Activated CD4-positive, alpha-beta T cell treated with anti-CD3 and anti-CD28 coated beads, Interleukin-2, amount 10 ng/mL, durations not matched to agents 7 days and 5 days (primary cell): Measurements from ENCODE around the gene SYT14. TPM values are rescaled to one million over a fixed set of nuclear protein-coding genes. Genes with fewer than 3 reads are reported as not detected.

ENCODE experiments used
- CTCF ChIA-PET: fragments of 350-600 bp; sonication (Branson Sonifier 250); formaldehyde crosslinking; loops from one replicate; lab custom pipeline; 2021; ENCODE audit warnings: antibody characterized with exemption; lab: Charles Lee
- POLR2A ChIA-PET: fragments of 350-600 bp; sonication (Branson Sonifier 250); formaldehyde crosslinking; loops from one replicate; lab custom pipeline; 2021; ENCODE audit warnings: antibody characterized with exemption; lab: Charles Lee
- DNase-seq: peaks from one replicate; pipeline ENCODE4 v3.0.0-alpha.2; 2020
- H3K27ac Mint-ChIP-seq: one replicate; pipeline ENCODE4 v1.8.0; 2021; ENCODE audit warnings: mild to moderate bottlenecking, moderate library complexity, mixed read lengths
- H3K27me3 Mint-ChIP-seq: one replicate; pipeline ENCODE4 v1.8.0; 2021; ENCODE audit warnings: mixed read lengths
- H3K36me3 Mint-ChIP-seq: one replicate; pipeline ENCODE4 v1.8.0; 2021; ENCODE audit warnings: low read depth, mixed read lengths
- H3K4me1 Mint-ChIP-seq: one replicate; pipeline ENCODE4 v1.8.0; 2021; ENCODE audit warnings: mixed read lengths
- H3K4me3 Mint-ChIP-seq: one replicate; pipeline ENCODE4 v1.8.0; 2021; ENCODE audit warnings: mild to moderate bottlenecking, moderate library complexity, mixed read lengths
- H3K9me3 Mint-ChIP-seq: one replicate; pipeline ENCODE4 v1.8.0; 2021; ENCODE audit warnings: mixed read lengths
- total RNA-seq, 2 experiments: library from RNA; stranded (reverse); gene quantifications; one replicate each; pipeline ENCODE4 v1.2.3, GENCODE V29; 2021

Gene SYT14
- total RNA-seq, 2 experiments from 2014 or later: not detected

- H3K9me3 Mint-ChIP-seq: peaks cover 2% of the 10 kb centered on the region
- CTCF ChIA-PET: interaction anchor here (0.5 kb wide), 1 partner anchor 527 kb away, joined by 3 read pairs; no protein-coding TSS in a partner anchor
- H3K27ac Mint-ChIP-seq: no peak overlapping the region
- no peak overlapping the region for H3K4me3 Mint-ChIP-seq
- H3K4me1 Mint-ChIP-seq: no peaks in the 10 kb centered on the region
- DNase-seq: no peak
- H3K27me3 Mint-ChIP-seq: no peaks in the 10 kb centered on the region
- POLR2A ChIA-PET: no interaction called here
- no peaks in the 10 kb centered on the region for H3K36me3 Mint-ChIP-seq
Observed at GRCh38 chr1:210061992-210062391, 124.0 kb downstream of the SYT14 start.

GRCh38 chr1:210070531-210070930 lies 132.5 kb downstream of the SYT14 start:
- H3K27ac Mint-ChIP-seq: no peak overlapping the region
- H3K27me3 Mint-ChIP-seq: peaks cover 2% of the 10 kb centered on the region
- H3K4me3 Mint-ChIP-seq: no peak overlapping the region
- H3K36me3 Mint-ChIP-seq: no peaks in the 10 kb centered on the region
- ChIA-PET POLR2A (no interaction called here), CTCF (no interaction called here)
- DNase-seq: no peak
- no peaks in the 10 kb centered on the region for H3K4me1 Mint-ChIP-seq
- H3K9me3 Mint-ChIP-seq: no peaks in the 10 kb centered on the region

GRCh38 chr1:210072129-210072528 lies 134.1 kb downstream of the SYT14 start:
- peaks cover 2% of the 10 kb centered on the region for H3K27me3 Mint-ChIP-seq
- no peaks in the 10 kb centered on the region for H3K9me3 Mint-ChIP-seq
- H3K4me1 Mint-ChIP-seq: no peaks in the 10 kb centered on the region
- ChIA-PET POLR2A (no interaction called here), CTCF (no interaction called here)
- no peak overlapping the region for H3K27ac Mint-ChIP-seq
- no peaks in the 10 kb centered on the region for H3K36me3 Mint-ChIP-seq
- H3K4me3 Mint-ChIP-seq: no peak overlapping the region
- no peak for DNase-seq

- H3K27me3 Mint-ChIP-seq: no peaks in the 10 kb centered on the region
- H3K9me3 Mint-ChIP-seq: no peaks in the 10 kb centered on the region
- no peak overlapping the region for H3K4me3 Mint-ChIP-seq
- no peak for DNase-seq
- ChIA-PET CTCF (no interaction called here), POLR2A (no interaction called here)
- no peak overlapping the region for H3K27ac Mint-ChIP-seq
- no peaks in the 10 kb centered on the region for H3K4me1 Mint-ChIP-seq
- H3K36me3 Mint-ChIP-seq: no peaks in the 10 kb centered on the region
Observed at GRCh38 chr1:210072896-210073504, 135.0 kb downstream of the SYT14 start.

- POLR2A ChIA-PET: no interaction called here
- DNase-seq: no peak
- no peaks in the 10 kb centered on the region for H3K36me3 Mint-ChIP-seq
- H3K4me1 Mint-ChIP-seq: no peaks in the 10 kb centered on the region
- CTCF ChIA-PET: no interaction called here
- H3K4me3 Mint-ChIP-seq: no peak overlapping the region
- H3K27ac Mint-ChIP-seq: no peak overlapping the region
- no peaks in the 10 kb centered on the region for H3K9me3 Mint-ChIP-seq
- H3K27me3 Mint-ChIP-seq: no peaks in the 10 kb centered on the region
Observed at GRCh38 chr1:210074904-210075303, 136.9 kb downstream of the SYT14 start.

GRCh38 chr1:210076620-210077019 lies 138.6 kb downstream of the SYT14 start:
- Mint-ChIP-seq H3K27me3 (no peaks in the 10 kb centered on the region), H3K4me1 (no peaks in the 10 kb centered on the region), H3K9me3 (no peaks in the 10 kb centered on the region), H3K27ac (no peak overlapping the region), H3K4me3 (no peak overlapping the region), H3K36me3 (no peaks in the 10 kb centered on the region)
- no peak for DNase-seq
- CTCF ChIA-PET: no interaction called here
- POLR2A ChIA-PET: no interaction called here

- H3K27ac Mint-ChIP-seq: no peak overlapping the region
- no peak overlapping the region for H3K4me3 Mint-ChIP-seq
- H3K36me3 Mint-ChIP-seq: no peaks in the 10 kb centered on the region
- ChIA-PET POLR2A (no interaction called here), CTCF (no interaction called here)
- H3K9me3 Mint-ChIP-seq: no peaks in the 10 kb centered on the region
- no peak for DNase-seq
- no peaks in the 10 kb centered on the region for H3K27me3 Mint-ChIP-seq
- no peaks in the 10 kb centered on the region for H3K4me1 Mint-ChIP-seq
Observed at GRCh38 chr1:210081494-210081893, 143.5 kb downstream of the SYT14 start.

- no peaks in the 10 kb centered on the region for H3K4me1 Mint-ChIP-seq
- H3K9me3 Mint-ChIP-seq: no peaks in the 10 kb centered on the region
- no peaks in the 10 kb centered on the region for H3K27me3 Mint-ChIP-seq
- no peak overlapping the region for H3K27ac Mint-ChIP-seq
- no peak for DNase-seq
- no peaks in the 10 kb centered on the region for H3K36me3 Mint-ChIP-seq
- ChIA-PET CTCF (no interaction called here), POLR2A (no interaction called here)
- no peak overlapping the region for H3K4me3 Mint-ChIP-seq
Observed at GRCh38 chr1:210085359-210085758, 147.3 kb downstream of the SYT14 start.

- no peaks in the 10 kb centered on the region for H3K9me3 Mint-ChIP-seq
- DNase-seq: no peak
- POLR2A ChIA-PET: no interaction called here
- no peak overlapping the region for H3K27ac Mint-ChIP-seq
- H3K36me3 Mint-ChIP-seq: no peaks in the 10 kb centered on the region
- no peak overlapping the region for H3K4me3 Mint-ChIP-seq
- H3K27me3 Mint-ChIP-seq: no peaks in the 10 kb centered on the region
- CTCF ChIA-PET: no interaction called here
- H3K4me1 Mint-ChIP-seq: no peaks in the 10 kb centered on the region
Observed at GRCh38 chr1:210087058-210087457, 149.0 kb downstream of the SYT14 start.

GRCh38 chr1:210089855-210090254 lies 151.8 kb downstream of the SYT14 start:
- no peaks in the 10 kb centered on the region for H3K9me3 Mint-ChIP-seq
- no peak overlapping the region for H3K27ac Mint-ChIP-seq
- no peaks in the 10 kb centered on the region for H3K36me3 Mint-ChIP-seq
- POLR2A ChIA-PET: no interaction called here
- CTCF ChIA-PET: no interaction called here
- no peaks in the 10 kb centered on the region for H3K4me1 Mint-ChIP-seq
- no peaks in the 10 kb centered on the region for H3K27me3 Mint-ChIP-seq
- H3K4me3 Mint-ChIP-seq: no peak overlapping the region
- DNase-seq: no peak

GRCh38 chr1:210092366-210092765 lies 154.3 kb downstream of the SYT14 start:
- DNase-seq: no peak
- ChIA-PET POLR2A (no interaction called here), CTCF (no interaction called here)
- Mint-ChIP-seq H3K36me3 (no peaks in the 10 kb centered on the region), H3K27me3 (no peaks in the 10 kb centered on the region), H3K4me1 (no peaks in the 10 kb centered on the region), H3K9me3 (no peaks in the 10 kb centered on the region), H3K4me3 (no peak overlapping the region), H3K27ac (no peak overlapping the region)

- H3K9me3 Mint-ChIP-seq: no peaks in the 10 kb centered on the region
- H3K27ac Mint-ChIP-seq: no peak overlapping the region
- DNase-seq: no peak
- no peak overlapping the region for H3K4me3 Mint-ChIP-seq
- CTCF ChIA-PET: no interaction called here
- H3K4me1 Mint-ChIP-seq: no peaks in the 10 kb centered on the region
- no peaks in the 10 kb centered on the region for H3K27me3 Mint-ChIP-seq
- no peaks in the 10 kb centered on the region for H3K36me3 Mint-ChIP-seq
- POLR2A ChIA-PET: no interaction called here
Observed at GRCh38 chr1:210093461-210093860, 155.4 kb downstream of the SYT14 start.

- H3K27ac Mint-ChIP-seq: no peak overlapping the region
Observed at GRCh38 chr1:210098356-210098755, 160.3 kb downstream of the SYT14 start.

GRCh38 chr1:210099921-210100320 lies 161.9 kb downstream of the SYT14 start:
- H3K27ac Mint-ChIP-seq: no peak overlapping the region
- H3K4me1 Mint-ChIP-seq: no peaks in the 10 kb centered on the region
- ChIA-PET POLR2A (no interaction called here), CTCF (no interaction called here)
- H3K36me3 Mint-ChIP-seq: no peaks in the 10 kb centered on the region
- no peaks in the 10 kb centered on the region for H3K9me3 Mint-ChIP-seq
- H3K27me3 Mint-ChIP-seq: no peaks in the 10 kb centered on the region
- no peak overlapping the region for H3K4me3 Mint-ChIP-seq
- DNase-seq: no peak

More at GRCh38 chr1:210098356-210098755, 160.3 kb downstream of the SYT14 start:
- ChIA-PET CTCF (no interaction called here), POLR2A (no interaction called here)
- Mint-ChIP-seq H3K27me3 (no peaks in the 10 kb centered on the region), H3K4me1 (no peaks in the 10 kb centered on the region), H3K9me3 (no peaks in the 10 kb centered on the region), H3K36me3 (no peaks in the 10 kb centered on the region), H3K4me3 (no peak overlapping the region)
- DNase-seq: no peak
